NCI-H1092 (cell line): ENCODE results near the gene IQGAP2.
"Not testable (repeated sequence)": the region's sequence is repeated elsewhere in the genome, so short reads cannot be mapped to it uniquely, and the experiment has no call there.

Source experiments
- DNase-seq: peaks from one replicate; lab custom pipeline; 2025; lab: John Stamatoyannopoulos, UW

Gene IQGAP2

DNA sequence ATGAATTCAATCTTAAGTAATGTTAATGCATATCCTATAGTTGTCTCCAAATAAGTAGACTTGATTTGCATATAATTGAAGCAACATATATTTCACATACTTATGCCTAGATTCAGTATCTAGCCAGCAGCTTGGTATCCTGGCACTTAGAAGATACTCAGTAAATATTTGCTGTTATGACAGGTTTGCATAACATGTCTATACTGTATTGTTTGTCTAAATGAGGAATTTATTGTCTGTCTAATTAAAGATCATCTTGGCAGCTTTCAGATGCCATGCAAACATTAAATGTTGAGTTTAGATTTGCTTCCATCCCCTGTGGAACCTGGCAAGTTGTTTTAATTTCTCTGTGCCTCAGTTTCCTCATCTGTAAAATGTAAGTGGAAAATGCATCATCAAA lies 9.4 kb downstream of the IQGAP2 start:
- no peak for DNase-seq

DNA sequence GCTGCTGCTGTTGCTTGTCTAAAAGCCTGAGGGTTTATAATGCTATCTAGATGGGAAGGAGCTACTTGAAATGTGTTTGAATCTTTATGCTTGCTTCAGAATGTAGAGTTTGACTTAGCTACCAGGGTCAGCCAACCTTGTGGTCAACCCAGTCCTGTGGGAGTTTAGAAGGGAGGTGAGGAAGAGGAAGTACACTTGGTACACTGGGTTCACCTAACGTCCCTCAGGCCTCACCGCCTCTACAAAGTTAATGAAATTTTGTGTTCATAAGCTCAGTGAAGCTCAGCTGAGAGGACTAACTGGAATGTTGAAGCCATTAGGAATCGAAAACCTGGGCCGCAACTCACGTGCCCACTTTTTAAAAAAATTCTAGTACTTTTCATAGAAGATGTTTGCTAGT lies 10.7 kb downstream of the IQGAP2 start:
- DNase-seq: no peak

DNA sequence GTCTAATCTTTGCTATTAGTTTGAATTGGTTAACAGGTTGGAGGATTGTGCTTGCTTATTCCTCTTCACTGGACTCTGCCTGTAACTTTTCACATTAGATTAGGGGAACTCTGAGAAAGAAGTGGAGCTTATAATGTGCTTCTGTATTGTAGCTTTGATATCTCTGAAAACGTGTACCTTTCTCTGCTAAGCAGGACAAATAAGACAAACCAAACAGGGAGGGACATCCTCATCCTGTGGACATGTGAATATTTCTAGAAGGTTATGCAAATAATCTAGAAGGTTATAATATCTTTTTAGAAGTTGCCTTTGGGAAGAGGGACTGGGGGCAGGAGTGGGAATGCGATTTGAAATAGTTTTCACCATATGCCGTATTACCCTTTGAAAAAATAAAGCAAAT lies 11.7 kb downstream of the IQGAP2 start:
- DNase-seq: no peak

DNA sequence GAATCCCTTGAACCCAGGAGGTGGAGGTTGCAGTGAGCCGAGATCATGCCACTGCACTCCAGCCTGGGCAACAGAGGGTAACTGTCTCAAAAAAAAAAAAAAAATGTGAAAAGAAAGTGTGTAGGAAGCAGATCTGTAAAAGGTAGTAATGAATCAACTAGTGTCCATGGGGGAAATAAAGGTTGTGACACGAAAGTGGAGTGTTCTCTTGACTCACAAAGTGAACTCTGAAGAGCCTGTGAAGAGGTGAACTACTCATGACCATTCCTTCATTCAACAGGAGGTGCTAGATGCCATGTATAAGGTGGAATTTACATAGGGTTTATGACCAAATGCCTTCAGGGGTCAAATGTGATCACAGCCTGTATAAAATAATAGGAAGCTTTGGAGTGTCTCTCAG lies 12.8 kb downstream of the IQGAP2 start:
- DNase-seq: no peak

DNA sequence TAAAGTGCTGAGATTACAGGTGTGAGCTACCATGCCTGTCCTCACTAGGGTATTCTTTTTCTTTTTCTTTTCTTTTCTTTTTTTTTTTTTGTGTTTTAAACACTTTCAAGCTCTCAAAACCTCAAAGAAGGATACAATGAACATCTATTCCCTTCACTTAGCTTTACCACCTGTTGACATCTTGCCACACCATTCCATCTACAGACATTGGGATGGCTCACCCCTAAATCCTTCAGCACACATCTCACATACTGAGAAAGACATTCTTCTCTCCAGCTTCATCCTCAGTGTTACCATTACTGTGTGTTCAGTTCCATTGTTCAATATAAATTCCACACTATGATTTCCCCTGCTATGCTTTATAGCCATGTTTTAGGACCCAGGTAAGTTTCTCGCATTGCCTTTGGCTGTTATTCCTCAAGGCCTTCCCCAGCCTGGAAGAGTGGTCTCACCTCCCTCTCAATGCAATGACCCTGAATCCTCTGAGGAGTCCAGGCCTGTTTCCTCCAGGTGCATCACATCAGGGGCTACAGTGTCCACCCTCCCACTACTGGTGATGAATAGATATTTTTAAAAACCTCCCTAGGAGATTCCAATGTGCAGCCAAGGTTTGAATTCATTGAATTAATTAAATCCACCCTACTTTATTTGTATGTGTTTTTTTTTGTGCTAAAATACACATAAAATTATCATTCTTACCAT lies 16.7 kb downstream of the IQGAP2 start:
- DNase-seq: no peak

DNA sequence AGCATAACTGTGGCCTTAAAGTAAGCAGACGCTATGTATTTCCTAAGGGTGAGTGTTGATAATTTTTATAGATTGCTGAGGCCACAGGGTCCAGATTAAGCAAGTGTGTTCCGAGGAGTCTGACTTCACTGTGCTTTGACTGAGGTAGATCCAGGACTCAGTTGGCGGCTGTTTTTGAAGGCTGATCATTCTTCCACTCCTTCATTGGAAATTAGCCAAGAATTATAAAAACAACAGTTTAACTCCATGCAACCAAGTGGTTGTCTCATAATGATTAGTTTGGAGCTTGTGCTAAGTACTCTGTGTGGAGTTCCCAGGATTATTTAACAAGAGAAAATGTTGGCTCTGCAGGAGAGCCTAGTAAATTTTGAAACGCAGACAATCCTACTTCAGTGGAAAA lies 19.1 kb downstream of the IQGAP2 start:
- no peak for DNase-seq

DNA sequence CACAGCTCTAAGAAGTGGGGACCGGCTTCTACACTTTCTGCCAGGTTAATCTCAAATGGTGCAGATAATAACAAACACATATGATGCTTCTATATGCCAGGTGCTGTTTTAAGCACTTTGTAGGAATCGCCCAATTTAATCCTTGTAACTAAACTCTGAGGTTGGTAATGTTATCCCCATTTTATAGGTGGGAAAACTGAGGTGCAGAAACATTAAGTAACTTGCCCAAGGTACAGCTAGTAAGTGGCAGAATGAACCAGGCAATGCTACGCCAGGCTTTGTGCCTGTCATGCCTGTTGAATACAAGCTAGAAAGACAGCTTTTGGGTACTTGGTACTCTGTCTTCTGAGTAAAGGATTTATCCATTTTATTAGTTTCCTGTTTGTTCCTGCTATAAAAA lies 19.7 kb downstream of the IQGAP2 start:
- no peak for DNase-seq

DNA sequence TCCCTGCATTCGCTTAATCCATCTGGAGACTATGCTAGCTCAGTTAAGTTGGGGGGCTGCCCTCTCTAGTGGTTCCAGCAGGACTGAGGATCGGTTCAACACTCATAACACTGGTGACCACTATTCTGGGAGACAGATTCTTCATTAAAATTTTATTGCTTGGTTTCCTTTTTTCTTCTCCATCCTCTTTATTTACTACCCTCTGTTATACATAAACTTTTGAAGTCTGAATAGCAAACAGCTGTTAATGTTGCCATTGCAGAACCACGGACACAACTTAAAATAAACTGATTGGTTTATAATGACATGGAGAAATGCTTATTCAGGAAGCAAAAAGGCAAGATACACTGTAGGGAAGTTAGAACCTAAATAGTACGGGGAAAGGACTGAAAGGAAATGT lies 22.1 kb downstream of the IQGAP2 start:
- no peak for DNase-seq

DNA sequence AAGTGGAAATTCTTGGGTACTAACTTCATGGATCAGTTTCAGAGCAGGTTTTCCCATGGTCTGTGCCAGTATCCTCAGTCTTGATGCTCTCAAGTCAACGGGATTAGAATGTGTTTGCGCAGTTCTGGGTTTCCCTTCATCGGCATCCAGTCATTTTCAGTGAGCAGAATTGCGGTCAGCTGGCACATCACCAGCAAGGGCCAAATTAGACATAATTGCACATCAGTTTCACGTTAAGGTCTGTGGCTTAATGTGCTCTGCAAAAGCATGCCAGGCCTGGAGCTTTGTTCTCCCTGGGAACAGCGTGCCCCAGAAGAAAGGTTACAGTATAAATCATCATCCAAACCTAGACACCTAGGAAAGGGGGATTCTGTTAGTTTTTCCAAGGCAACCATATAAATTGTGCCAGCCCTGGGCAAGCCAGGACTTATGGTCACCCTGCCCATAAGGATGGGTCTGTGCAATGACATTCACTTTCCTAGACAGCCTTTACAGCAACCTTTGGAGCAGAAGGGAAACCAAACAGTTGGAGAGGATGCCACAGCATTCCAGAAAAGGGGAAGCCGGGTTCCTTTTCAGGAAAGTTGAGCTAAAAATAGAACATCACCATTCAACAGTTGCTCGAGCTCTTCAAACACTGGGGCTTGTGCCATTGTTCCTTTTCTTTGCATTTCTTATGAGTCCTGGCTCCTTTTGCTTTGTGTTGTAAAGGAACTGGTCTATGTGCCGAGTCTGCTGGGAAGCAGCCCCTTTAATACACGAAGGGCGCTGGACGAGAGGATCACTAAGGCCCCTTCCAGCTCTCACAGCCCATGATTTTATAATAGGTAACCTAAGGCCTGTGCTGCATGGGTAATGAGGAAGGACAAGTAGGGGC lies 23.1 kb downstream of the IQGAP2 start:
- no peak for DNase-seq

DNA sequence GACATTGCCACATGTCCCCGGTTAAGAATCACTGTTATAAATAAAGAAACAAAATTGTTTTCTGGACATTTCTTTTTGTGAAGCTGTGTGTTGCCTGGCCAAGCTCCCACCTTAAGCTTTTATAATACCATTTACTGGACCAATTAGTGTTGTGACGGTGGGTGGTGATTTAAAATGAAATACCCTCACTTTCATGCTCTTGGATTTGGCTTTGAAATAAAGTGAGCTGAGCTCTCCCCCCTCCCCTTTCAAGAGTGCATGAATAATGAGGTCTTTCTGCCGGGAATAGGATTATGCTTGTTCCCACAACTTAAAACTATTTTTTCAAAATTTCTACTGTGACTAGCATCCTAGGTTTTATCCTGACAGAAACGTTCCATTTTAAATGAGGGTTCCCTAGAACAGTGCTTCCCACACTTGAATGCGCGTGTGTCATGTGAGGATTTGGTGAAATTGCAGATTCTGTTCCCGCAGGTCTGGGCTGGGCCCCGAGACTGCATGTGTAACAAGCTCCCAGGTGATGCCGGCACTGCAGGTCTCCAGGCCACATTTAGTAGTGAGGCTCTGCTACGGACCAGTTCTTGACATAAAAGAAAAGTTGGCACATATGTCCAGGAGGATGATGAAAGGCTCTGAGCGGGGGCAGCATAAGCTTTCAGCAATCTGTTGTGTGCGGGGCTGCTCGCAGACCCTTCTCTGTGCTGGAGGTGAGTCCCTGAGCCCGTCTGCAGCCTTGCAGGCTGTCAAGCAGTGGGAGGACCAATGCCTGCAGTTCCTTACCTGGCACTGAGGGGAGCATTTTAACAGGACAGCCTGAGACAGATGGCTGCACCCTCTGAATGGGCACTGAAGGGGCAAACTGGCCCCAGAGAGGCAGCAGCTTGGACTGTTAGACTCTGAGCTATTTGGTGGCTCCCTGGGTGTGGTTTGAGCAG lies 24.4 kb downstream of the IQGAP2 start:
- DNase-seq: no peak

DNA sequence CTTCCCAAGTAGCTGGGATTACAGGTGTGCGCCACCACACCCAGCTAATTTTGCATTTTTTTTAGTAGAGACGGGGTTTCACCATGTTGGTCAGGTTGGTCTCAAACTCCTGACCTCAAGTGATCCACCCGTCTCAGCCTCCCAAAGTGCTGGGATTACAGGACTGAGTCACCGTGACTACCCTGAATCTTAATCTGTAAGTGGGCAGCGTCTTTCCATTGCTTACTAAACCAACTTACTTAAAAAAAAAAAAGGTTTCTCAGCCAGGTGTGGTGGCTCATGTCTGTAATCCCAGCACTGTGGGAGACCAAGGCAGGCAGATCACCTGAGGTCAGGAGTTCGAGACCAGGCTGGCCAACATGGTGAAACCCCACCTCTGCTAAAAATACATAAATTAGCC lies 25.5 kb downstream of the IQGAP2 start:
- not testable (repeated sequence) for DNase-seq

DNA sequence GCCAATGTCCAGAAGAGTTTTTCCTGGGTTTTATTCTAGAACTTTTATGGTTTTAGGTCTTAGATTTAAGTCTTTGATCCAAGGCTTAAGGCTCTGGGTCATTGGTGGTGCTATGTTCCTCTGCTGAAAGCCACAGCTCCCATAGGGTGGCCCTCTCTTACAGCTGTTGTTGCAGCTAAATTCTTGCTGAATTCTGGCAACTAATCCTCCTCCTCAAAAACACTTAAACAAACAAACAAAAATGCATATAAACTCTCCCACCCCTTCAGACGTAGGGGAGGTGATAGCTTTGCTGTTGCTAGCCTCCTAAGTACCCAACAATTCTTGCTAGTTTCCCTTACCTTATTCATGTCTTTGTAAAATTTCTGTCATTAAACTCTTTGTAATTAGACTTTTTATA lies 30.2 kb downstream of the IQGAP2 start:
- no peak for DNase-seq

DNA sequence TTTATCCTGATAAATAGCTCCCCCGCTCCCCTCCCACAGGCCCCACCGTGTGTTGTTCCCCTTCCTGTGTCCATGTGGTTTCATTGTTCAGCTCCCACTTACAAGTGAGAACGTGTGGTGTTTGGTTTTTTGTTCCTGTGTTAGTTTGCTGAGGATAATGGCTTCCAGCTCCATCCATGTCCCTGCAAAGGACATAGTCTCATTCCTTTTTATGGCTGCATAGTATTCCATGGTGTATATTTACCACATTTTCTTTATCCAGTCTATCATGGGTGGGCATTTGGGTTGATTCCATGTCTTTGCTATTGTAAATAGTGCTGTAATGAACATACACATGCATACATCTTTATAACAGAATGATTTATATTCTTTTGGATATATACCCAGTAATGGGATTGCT lies 34.4 kb downstream of the IQGAP2 start:
- DNase-seq: not testable (repeated sequence)

DNA sequence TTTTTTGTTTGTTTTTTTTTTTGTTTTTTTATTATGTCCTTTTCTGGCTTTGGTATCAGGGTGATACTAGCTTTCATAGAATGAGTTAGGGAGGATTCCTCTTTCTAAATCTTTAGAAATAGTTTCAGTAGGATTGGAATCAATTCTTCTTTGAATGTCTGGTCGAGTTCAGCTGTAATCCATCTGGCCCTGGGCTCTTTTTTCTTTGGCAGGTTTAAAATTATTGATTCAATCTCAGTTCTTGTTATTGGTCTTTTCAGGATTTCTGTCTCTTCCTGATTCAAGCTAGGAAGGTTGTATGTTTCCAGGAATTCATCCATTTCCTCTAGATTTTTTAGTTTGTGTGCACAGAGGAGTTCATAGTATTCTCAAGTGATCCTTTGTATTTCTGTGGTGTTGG lies 34.9 kb downstream of the IQGAP2 start:
- DNase-seq: no peak

DNA sequence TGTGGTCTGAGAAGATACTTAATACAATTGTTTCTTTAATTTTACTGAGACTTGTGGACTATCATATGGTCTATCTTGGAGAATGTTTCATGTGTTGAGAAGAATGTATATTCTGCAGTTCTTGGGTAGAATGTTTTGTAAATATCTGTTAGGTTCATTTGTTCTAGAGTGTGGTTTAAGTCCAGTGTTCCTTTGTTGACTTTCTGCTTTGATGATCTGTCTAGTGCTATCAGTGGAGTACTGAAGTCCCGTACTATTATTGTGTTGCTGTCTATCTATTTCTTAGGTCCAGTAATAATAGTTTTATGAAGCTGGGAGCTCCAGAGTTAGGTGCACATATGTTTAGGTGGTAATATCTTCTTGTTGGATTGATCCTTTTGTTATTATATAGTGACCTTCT lies 36.1 kb downstream of the IQGAP2 start:
- no peak for DNase-seq

DNA sequence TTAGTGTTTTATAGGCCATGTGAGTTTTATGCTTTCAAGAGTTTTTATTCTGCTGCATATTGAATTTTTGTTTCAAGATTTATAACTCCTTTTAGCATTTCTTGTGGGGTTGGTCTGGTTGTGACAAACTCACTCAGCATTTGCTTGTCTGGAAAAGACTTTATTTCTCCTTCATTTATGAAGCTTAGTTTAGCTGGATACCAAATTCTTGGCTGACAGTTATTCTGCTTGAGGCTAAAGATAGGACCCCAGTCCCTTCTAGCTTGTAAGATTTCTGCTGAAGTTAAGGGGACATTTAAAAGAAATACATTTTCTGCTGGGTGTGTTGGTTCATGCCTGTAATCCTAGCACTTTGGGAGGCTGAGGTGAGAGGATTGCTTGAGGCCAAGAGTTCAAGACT lies 36.8 kb downstream of the IQGAP2 start:
- no peak for DNase-seq

DNA sequence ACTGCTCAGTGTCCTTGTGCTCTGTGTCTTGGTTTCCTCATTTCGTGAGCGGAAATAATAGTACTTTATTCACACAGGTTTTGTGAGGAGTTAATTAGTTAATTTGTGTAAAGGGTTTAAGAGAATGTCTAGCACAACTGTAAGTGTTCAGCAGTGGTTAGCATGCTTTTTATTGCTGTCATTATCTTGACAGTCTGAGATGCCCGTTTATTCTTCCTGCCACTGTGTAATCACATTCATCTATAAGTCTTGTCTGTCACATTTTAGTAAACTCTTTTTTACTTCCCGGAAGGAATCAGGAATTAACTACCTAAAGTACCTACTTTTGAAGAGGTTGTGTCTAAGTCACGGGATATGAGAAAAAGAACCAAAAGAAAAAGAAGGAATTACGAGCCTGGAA lies 38.0 kb downstream of the IQGAP2 start:
- DNase-seq: no peak

DNA sequence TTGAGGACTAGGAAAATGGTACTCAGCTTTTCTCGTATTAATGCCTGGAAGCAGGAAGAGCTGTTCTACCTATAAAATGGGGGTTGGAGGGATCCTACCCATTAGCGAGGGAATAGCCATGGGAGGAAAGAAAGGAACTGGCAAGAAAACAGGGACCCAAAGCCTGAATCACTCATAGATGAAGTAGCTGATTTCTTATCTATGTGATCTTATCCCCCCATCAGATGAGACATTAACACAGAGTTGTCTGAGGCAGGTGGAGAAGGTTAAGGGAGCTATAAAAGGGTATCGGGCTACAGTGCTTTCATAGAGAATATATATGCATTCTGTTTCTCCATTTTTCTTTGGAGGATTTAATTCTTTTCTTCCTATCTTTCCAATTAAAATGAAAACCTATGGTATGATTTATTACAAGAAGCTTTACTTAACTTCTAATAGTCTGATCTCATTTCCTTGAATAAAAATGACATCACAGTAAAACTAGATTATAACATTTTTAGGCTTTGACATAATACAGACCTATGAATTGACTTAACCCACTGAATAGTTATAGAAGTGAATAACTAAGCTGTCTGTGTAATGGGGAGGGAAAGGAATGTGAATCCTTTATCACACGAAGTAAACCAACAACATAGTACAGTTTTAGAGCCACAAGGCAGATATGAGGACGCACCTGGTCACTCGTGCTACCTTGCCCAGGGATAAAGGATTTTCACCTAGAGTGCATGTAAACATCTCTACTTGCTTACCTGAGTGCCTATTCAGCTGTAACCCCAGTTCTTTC lies 39.0 kb downstream of the IQGAP2 start:
- DNase-seq: no peak

DNA sequence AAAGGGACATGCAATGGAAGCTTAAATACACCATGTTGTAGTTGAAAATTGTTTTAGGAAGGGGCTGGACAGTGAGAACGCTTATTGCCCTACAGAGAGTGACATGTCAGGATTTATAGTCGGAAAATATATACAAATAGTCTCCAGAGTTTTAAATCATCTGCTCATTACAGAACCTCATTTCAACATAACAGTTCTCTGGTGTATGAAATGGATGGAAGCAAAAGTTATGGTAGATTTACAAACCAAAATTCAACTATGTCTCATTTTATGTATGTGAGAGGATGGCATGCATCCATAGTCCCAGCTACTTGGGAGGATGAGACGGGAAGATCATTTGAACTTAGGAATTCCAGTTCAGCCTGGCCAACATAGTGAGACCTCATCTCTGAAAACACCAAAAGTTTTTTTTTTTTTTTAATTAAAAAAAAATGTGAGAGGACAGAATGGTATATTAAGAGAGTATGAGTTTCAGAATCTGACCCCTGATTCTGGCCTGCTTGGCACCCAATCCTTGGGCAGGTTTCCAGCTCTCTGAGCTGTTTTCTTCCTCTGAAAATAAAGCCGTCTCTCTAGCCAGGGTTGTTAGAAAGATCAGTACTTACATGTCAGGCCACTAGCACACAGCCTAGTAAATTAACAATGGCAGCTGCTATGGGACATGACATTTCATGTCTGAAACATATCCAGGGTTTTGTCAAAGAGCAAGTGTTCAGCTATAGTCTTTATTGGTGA lies 40.1 kb downstream of the IQGAP2 start:
- DNase-seq: no peak

DNA sequence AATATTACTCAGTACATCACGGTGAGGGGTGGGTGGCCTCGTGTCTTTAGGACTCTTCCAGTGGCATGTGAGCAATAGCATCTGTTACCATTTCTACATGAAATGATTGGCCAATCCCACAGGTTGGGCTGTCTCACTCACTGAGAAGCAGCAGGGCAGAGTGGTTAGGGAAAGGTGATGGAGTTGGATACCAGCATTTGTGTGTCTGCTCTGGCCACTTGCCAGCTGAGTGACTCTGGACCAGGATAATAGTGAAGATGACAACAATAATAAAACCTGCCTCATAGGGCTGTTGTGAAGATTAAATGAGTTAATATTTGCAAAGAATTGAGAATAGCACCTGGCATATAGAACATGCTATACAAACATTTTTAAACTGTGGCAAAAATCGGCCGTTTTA lies 42.0 kb downstream of the IQGAP2 start:
- DNase-seq: no peak

DNA sequence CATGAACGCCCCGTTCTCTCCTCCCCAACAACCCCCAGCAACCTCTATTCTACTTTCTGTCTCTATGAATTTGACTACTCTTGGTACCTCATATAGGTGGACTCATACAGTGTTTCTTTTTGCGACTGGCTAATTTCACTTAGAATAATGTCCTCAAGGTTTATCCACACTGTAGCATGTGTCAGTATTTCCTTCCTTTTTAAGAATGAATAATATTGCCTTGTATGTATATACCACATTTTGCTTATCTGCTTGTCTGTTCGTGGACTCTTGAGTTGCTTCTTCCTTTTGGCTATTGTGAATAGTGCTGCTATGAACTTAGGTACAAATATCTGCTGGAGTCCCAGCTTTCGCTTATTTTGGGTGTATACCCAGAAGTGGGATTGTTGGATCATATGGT lies 42.7 kb downstream of the IQGAP2 start:
- DNase-seq: no peak
